ENCODE data around the gene GRIA1.

Gene GRIA1

DNA sequence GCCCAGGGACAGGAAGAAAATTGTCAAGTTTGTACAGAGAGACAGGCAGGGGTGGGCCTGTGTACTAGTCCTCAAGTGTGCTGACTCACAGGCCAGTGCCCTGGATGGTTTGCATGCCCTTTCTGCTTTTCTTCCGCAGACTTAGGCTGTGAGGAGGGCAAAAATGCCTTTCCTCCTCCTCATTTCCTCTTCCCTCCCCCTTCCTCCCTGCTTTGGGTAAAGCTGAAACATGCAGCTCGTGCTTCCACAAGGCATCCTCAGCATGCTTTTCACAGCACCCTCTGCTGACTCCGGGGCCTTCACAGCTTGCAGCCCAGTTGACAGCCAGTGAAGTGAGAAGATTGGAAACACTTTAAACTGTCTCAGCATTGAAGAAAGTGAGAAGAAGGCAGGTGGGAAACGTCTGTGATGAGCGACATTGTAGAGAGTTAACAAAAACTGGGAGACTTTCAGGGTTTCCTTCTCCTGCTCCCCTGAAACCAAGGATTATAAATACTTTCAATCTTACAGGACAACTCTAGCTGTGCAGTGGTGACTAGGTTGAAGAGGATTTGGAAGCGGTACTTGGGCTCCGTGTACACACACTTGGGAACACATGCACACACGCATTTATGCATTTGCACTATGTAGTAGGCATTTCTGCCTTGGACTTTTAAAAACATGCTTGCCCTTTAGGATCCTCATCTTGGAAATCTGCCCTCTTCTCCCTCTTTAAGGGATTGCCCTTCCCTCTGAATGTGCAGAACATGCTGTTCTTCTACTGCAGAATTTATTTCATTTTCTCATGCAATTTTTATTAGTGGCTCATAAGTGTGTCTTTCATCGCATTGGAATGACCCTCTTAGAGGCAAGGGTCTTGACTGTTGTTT lies 138.8 kb downstream of the GRIA1 start:
- Histone ChIP-seq H3K23ac (ENCODE audit: low read length) (no peak overlapping the region), H4K91ac (ENCODE audit: low read depth, low read length) (no peak overlapping the region), H3K14ac (ENCODE audit: low read length) (no peak overlapping the region), H3K4ac (ENCODE audit: low read depth, low read length) (no peak overlapping the region), H2AFZ (ENCODE audit: insufficient read depth, low read length, poor library complexity) (no peak overlapping the region), H3K4me1 (ENCODE audit: control insufficient read depth in 1 of 2, insufficient read depth in 2 of 2, low read length in 2 of 2) (peaks cover 0 to 2% of the 10 kb centered on the region in 2 experiments), H3K18ac (ENCODE audit: low read length) (no peak overlapping the region), H3K79me2 (ENCODE audit: control insufficient read depth, insufficient read depth, low read length, poor library complexity) (no peaks in the 10 kb centered on the region), H2BK5ac (ENCODE audit: low read depth, low read length, poor library complexity) (no peak overlapping the region), H4K12ac (ENCODE audit: low read depth, low read length) (no peak overlapping the region), H3K4me2 (ENCODE audit: low read length) (no peak overlapping the region), H3K9me3 (ENCODE audit: insufficient read depth, low read depth, low read length) (no peaks in the 10 kb centered on the region), H4K8ac (ENCODE audit: low read depth, low read length) (no peak overlapping the region), H3K27ac (ENCODE audit: low read depth, low read length) (peak overlapping the region; percentile 77), H2BK12ac (ENCODE audit: low read length) (no peak overlapping the region), H2AK5ac (ENCODE audit: low read length) (no peak overlapping the region), H3K36me3 (ENCODE audit: control insufficient read depth in 1 of 2, insufficient read depth in 2 of 2, low read length in 2 of 2) (no peaks in the 10 kb centered on the region), H3K27me3 (ENCODE audit: insufficient read depth, low read length) (no peaks in the 10 kb centered on the region), H3K4me3 (ENCODE audit: low read depth, low read length) (no peak overlapping the region), H3K79me1 (ENCODE audit: low read length) (no peaks in the 10 kb centered on the region), H2BK120ac (ENCODE audit: insufficient read depth, low read length, poor library complexity) (no peak overlapping the region), H3K9ac (ENCODE audit: low read length) (no peak overlapping the region)
- no CpG with 5 or more reads among the region's 9 CpGs for WGBS (ENCODE audit: extremely low coverage, insufficient coverage, insufficient read length)
- DNase-seq: peak; percentile 69 to 81

DNA sequence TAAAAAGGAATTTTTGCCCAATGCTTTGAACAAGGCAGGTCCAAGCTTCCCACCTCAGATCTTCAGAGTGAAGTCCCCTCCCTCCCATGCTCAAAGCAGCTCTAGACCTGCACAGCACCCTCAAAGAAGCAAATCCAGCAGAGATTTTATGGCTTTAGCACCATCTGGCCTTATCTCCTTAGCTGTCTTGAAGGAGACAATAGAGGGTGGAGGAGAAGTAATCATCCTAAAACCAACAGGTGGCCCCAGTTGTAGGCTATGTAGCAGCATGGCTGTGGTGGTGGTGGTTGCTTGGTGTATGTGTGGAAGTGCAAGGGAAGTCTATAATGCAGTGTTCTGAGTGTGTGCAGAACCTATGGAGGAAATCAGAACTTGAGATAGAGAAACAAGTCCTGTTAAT lies 140.1 kb downstream of the GRIA1 start:
- H3K4me3 ChIP-seq (ENCODE audit: low read depth, low read length): no peak overlapping the region
- H3K14ac ChIP-seq (ENCODE audit: low read length): no peak overlapping the region
- DNase-seq: no peak
- H3K9me3 ChIP-seq (ENCODE audit: insufficient read depth, low read depth, low read length): no peaks in the 10 kb centered on the region
- H2AK5ac ChIP-seq (ENCODE audit: low read length): no peak overlapping the region
- no peaks in the 10 kb centered on the region for H3K27me3 ChIP-seq (ENCODE audit: insufficient read depth, low read length)
- no peak overlapping the region for H2AFZ ChIP-seq (ENCODE audit: insufficient read depth, low read length, poor library complexity)
- H4K91ac ChIP-seq (ENCODE audit: low read depth, low read length): no peak overlapping the region
- H2BK12ac ChIP-seq (ENCODE audit: low read length): no peak overlapping the region
- H3K27ac ChIP-seq (ENCODE audit: low read depth, low read length): no peak overlapping the region
- H3K4me2 ChIP-seq (ENCODE audit: low read length): no peak overlapping the region
- no peak overlapping the region for H3K4ac ChIP-seq (ENCODE audit: low read depth, low read length)
- H3K18ac ChIP-seq (ENCODE audit: low read length): no peak overlapping the region
- no peak overlapping the region for H4K12ac ChIP-seq (ENCODE audit: low read depth, low read length)
- H4K8ac ChIP-seq (ENCODE audit: low read depth, low read length): no peak overlapping the region
- H3K79me2 ChIP-seq (ENCODE audit: control insufficient read depth, insufficient read depth, low read length, poor library complexity): no peaks in the 10 kb centered on the region
- H2BK5ac ChIP-seq (ENCODE audit: low read depth, low read length, poor library complexity): no peak overlapping the region
- H3K79me1 ChIP-seq (ENCODE audit: low read length): no peaks in the 10 kb centered on the region
- no peaks in the 10 kb centered on the region for H3K36me3 ChIP-seq (ENCODE audit: control insufficient read depth in 1 of 2, insufficient read depth in 2 of 2, low read length in 2 of 2)
- no peak overlapping the region for H3K9ac ChIP-seq (ENCODE audit: low read length)
- H2BK120ac ChIP-seq (ENCODE audit: insufficient read depth, low read length, poor library complexity): no peak overlapping the region
- no peak overlapping the region for H3K23ac ChIP-seq (ENCODE audit: low read length)
- H3K4me1 ChIP-seq (ENCODE audit: control insufficient read depth in 1 of 2, insufficient read depth in 2 of 2, low read length in 2 of 2): peaks cover 0 to 2% of the 10 kb centered on the region in 2 experiments

DNA sequence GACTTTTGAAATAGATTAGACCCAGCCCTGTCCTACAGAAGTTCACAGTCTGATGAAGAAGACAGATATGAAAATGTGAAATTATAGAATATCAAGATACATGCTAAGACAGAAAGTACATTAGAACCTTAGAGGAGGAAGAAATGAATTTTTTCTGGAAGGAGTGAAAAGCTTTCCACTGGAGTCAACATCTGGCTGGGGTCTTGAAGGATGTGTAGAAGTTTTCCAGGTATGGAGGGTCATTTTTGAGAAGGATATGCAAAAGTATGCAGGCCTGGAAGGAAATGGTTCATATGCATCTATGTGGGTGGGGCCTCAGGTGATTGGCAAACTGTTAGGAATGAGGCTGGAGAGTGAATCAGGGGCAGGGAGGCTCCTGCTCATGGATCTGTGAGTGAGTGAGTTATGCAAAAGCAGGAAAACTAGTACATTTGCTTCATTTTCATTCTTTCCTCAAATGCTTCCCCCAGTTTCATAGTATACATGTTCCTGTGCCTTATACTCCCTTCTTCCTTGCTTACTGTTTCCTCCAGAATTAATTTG lies 142.3 kb downstream of the GRIA1 start:
- no peaks in the 10 kb centered on the region for H3K36me3 ChIP-seq (ENCODE audit: control insufficient read depth in 1 of 2, insufficient read depth in 2 of 2, low read length in 2 of 2)
- H4K8ac ChIP-seq (ENCODE audit: low read depth, low read length): no peak overlapping the region
- no peak overlapping the region for H2BK120ac ChIP-seq (ENCODE audit: insufficient read depth, low read length, poor library complexity)
- H3K4me2 ChIP-seq (ENCODE audit: low read length): no peak overlapping the region
- no peaks in the 10 kb centered on the region for H3K27me3 ChIP-seq (ENCODE audit: insufficient read depth, low read length)
- no peak overlapping the region for H4K91ac ChIP-seq (ENCODE audit: low read depth, low read length)
- DNase-seq: peak in 1 of 2 donors; percentile 11
- H3K14ac ChIP-seq (ENCODE audit: low read length): no peak overlapping the region
- H4K12ac ChIP-seq (ENCODE audit: low read depth, low read length): no peak overlapping the region
- H3K9me3 ChIP-seq (ENCODE audit: insufficient read depth, low read depth, low read length): no peaks in the 10 kb centered on the region
- no peak overlapping the region for H3K23ac ChIP-seq (ENCODE audit: low read length)
- H2BK12ac ChIP-seq (ENCODE audit: low read length): no peak overlapping the region
- H3K79me2 ChIP-seq (ENCODE audit: control insufficient read depth, insufficient read depth, low read length, poor library complexity): no peaks in the 10 kb centered on the region
- H2AFZ ChIP-seq (ENCODE audit: insufficient read depth, low read length, poor library complexity): no peak overlapping the region
- no peak overlapping the region for H3K4me3 ChIP-seq (ENCODE audit: low read depth, low read length)
- no peak overlapping the region for H2AK5ac ChIP-seq (ENCODE audit: low read length)
- no peak overlapping the region for H3K9ac ChIP-seq (ENCODE audit: low read length)
- no peak overlapping the region for H3K18ac ChIP-seq (ENCODE audit: low read length)
- no peak overlapping the region for H2BK5ac ChIP-seq (ENCODE audit: low read depth, low read length, poor library complexity)
- H3K79me1 ChIP-seq (ENCODE audit: low read length): no peaks in the 10 kb centered on the region
- peaks cover 0 to 2% of the 10 kb centered on the region in 2 experiments for H3K4me1 ChIP-seq (ENCODE audit: control insufficient read depth in 1 of 2, insufficient read depth in 2 of 2, low read length in 2 of 2)
- H3K4ac ChIP-seq (ENCODE audit: low read depth, low read length): no peak overlapping the region
- H3K27ac ChIP-seq (ENCODE audit: low read depth, low read length): no peak overlapping the region

DNA sequence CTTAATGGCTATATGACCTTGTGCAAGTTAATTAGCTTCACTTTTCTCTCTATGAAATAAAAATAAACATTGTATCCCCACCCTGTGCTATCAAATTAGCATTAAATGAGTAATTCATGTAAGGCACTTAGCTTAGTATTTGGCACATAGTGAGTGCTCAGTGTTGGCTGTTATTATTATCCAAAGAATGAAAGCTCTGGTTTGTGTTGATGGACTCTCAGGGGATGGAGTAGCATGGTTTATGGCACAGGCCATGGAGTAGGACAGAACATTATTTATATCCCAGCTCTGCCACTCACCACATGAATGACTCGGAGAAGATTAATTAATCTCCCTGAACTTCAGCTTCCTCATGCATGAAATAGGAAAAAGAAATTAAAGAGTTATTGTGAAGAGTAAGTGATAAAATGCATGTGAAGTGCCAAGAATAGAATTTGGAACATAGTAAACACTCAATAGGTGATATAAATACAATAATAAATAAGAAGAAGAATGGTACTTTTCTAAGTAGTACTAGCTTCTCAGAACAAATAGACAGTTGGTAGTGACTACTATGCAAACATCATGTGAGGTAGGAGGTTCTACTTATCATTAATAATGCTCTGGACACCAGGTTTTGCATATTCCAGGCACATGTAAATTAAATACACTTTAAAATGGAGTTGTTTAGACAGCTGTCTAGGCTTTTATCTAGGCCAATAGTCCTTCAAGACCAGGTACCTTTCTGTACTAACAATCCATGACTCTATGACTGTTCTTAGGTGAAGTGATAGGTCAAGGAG lies 146.4 kb downstream of the GRIA1 start:
- H3K4me2 ChIP-seq (ENCODE audit: low read length): no peak overlapping the region
- H3K4me1 ChIP-seq (ENCODE audit: control insufficient read depth in 1 of 2, insufficient read depth in 2 of 2, low read length in 2 of 2): no peaks in the 10 kb centered on the region
- no peak overlapping the region for H3K4ac ChIP-seq (ENCODE audit: low read depth, low read length)
- no peak overlapping the region for H2AFZ ChIP-seq (ENCODE audit: insufficient read depth, low read length, poor library complexity)
- H3K27me3 ChIP-seq (ENCODE audit: insufficient read depth, low read length): no peaks in the 10 kb centered on the region
- no peak overlapping the region for H4K8ac ChIP-seq (ENCODE audit: low read depth, low read length)
- H3K9me3 ChIP-seq (ENCODE audit: insufficient read depth, low read depth, low read length): no peaks in the 10 kb centered on the region
- H2BK12ac ChIP-seq (ENCODE audit: low read length): no peak overlapping the region
- no peak overlapping the region for H2AK5ac ChIP-seq (ENCODE audit: low read length)
- no peak overlapping the region for H2BK120ac ChIP-seq (ENCODE audit: insufficient read depth, low read length, poor library complexity)
- H3K79me2 ChIP-seq (ENCODE audit: control insufficient read depth, insufficient read depth, low read length, poor library complexity): no peaks in the 10 kb centered on the region
- H3K23ac ChIP-seq (ENCODE audit: low read length): no peak overlapping the region
- H2BK5ac ChIP-seq (ENCODE audit: low read depth, low read length, poor library complexity): no peak overlapping the region
- H3K4me3 ChIP-seq (ENCODE audit: low read depth, low read length): no peak overlapping the region
- H3K27ac ChIP-seq (ENCODE audit: low read depth, low read length): no peak overlapping the region
- H3K14ac ChIP-seq (ENCODE audit: low read length): no peak overlapping the region
- H3K79me1 ChIP-seq (ENCODE audit: low read length): no peaks in the 10 kb centered on the region
- no peak overlapping the region for H4K12ac ChIP-seq (ENCODE audit: low read depth, low read length)
- no peak for DNase-seq
- no peak overlapping the region for H3K18ac ChIP-seq (ENCODE audit: low read length)
- no peaks in the 10 kb centered on the region for H3K36me3 ChIP-seq (ENCODE audit: control insufficient read depth in 1 of 2, insufficient read depth in 2 of 2, low read length in 2 of 2)
- no peak overlapping the region for H4K91ac ChIP-seq (ENCODE audit: low read depth, low read length)
- no CpG with 5 or more reads among the region's 1 CpG for WGBS (ENCODE audit: extremely low coverage, insufficient coverage, insufficient read length)
- H3K9ac ChIP-seq (ENCODE audit: low read length): no peak overlapping the region
